ENCODE data around the gene AGAP5.
"Not testable (repeated sequence)": the region's sequence is repeated elsewhere in the genome, so short reads cannot be mapped to it uniquely, and the experiment has no call there.

The AGAP5 gene

DNA sequence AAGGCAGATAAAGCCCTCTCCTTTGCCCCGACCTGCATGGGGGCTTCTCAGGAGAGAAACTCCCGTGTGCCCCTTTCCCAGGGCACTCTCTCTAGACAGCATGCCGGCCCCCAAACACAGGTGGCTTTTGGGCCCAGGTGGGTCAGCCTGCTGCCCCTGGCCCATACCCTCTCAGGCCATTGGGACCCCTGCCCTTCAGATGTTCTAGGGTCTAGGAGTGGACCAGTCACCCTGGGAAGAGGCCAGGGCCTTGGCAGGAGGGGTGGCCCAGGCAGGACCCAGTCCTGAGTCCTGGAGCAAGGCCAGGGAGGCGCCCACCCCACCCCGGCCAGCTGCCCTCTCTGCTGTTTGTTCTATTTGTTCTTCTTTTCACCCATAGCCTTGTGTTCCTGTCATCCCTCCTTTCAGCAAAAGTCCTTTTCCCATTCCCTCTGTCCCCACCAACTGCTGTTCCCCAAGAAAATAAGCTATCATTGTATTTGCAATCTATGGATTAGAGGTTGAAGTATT lies 36.9 kb upstream of the AGAP5 start:
- no peak for DNase-seq (ENCODE audit: low read depth)
- no peak overlapping the region for H3K4me3 ChIP-seq (ENCODE audit: low read depth, low read length)
- TF ChIP-seq, protein P1, sequence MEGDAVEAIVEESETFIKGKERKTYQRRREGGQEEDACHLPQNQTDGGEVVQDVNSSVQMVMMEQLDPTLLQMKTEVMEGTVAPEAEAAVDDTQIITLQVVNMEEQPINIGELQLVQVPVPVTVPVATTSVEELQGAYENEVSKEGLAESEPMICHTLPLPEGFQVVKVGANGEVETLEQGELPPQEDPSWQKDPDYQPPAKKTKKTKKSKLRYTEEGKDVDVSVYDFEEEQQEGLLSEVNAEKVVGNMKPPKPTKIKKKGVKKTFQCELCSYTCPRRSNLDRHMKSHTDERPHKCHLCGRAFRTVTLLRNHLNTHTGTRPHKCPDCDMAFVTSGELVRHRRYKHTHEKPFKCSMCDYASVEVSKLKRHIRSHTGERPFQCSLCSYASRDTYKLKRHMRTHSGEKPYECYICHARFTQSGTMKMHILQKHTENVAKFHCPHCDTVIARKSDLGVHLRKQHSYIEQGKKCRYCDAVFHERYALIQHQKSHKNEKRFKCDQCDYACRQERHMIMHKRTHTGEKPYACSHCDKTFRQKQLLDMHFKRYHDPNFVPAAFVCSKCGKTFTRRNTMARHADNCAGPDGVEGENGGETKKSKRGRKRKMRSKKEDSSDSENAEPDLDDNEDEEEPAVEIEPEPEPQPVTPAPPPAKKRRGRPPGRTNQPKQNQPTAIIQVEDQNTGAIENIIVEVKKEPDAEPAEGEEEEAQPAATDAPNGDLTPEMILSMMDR (IDR thresholded peaks at IDR 0.05; ENCODE audit: control insufficient read depth, extremely low read depth, insufficient read depth) = no peak

- no peak for DNase-seq (ENCODE audit: low read depth)
- TF ChIP-seq, protein P1 (IDR thresholded peaks at IDR 0.05; ENCODE audit: control insufficient read depth, extremely low read depth, insufficient read depth) = no peak
- no peak overlapping the region for H3K4me3 ChIP-seq (ENCODE audit: low read depth, low read length)
Measured at GRCh38 chr10:73734028-73734720, 36.3 kb upstream of the AGAP5 start.

GRCh38 chr10:73732931-73733623 lies 35.2 kb upstream of the AGAP5 start:
- no peak overlapping the region for H3K4me3 ChIP-seq (ENCODE audit: low read depth, low read length)
- no peak for DNase-seq (ENCODE audit: low read depth)
- TF ChIP-seq, protein P1 (IDR thresholded peaks at IDR 0.05; ENCODE audit: control insufficient read depth, extremely low read depth, insufficient read depth) = no peak

GRCh38 chr10:73732426-73732825 lies 34.5 kb upstream of the AGAP5 start:
- DNase-seq (ENCODE audit: low read depth) = no peak
- TF ChIP-seq, protein P1 (IDR thresholded peaks at IDR 0.05; ENCODE audit: control insufficient read depth, extremely low read depth, insufficient read depth) = no peak
- H3K4me3 ChIP-seq (ENCODE audit: low read depth, low read length) = no peak overlapping the region

GRCh38 chr10:73731588-73732375 lies 33.9 kb upstream of the AGAP5 start:
- peak overlapping the region; percentile 94 for H3K4me3 ChIP-seq (ENCODE audit: low read depth, low read length)
- TF ChIP-seq, protein P1 (IDR thresholded peaks at IDR 0.05; ENCODE audit: control insufficient read depth, extremely low read depth, insufficient read depth) = no peak
- no peak for DNase-seq (ENCODE audit: low read depth)

DNA sequence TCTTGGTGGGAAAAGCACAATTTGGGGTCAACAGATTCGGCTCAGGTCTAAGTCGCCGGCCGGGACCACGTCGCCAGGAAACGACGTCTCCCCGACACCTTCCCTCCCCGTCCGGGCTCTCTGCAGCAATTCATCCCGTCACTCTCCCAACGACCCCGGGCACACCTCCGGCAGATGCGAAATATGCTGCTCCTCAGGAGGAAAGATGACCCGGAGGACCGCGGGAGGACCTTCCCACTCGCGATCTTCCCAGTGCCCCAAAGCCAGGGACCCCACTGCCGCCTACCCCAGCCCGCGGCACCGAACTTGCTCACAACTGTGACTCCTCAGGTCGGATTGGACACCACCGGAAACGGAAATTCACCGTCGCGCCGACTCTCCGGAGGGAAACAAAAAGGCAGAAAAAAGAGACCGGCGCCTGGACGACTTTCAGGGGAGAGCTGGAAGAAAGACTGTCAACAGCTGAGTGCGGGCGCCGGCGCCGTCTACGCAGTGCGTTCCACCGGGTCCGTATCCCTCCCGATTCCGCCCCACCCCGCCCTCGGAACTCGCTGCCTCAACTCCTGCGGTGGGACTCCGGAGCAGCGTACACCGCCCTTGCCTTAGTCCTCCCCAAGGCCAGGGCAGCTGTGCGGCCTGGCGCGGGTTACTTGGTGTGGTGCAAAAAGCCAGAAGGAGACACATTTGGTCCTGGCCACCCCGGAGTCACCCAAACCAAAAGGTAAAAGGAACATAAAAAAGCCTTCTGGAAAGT lies 32.4 kb upstream of the AGAP5 start:
- DNase-seq (ENCODE audit: low read depth) = peak; percentile 76
- TF ChIP-seq, protein P1 (IDR thresholded peaks at IDR 0.05; ENCODE audit: control insufficient read depth, extremely low read depth, insufficient read depth) = no peak
- peak overlapping the region; percentile 94 for H3K4me3 ChIP-seq (ENCODE audit: low read depth, low read length)

- DNase-seq (ENCODE audit: low read depth) = not testable (repeated sequence)
- H3K4me3 ChIP-seq (ENCODE audit: low read depth, low read length) = peak overlapping the region; percentile 94
Measured at GRCh38 chr10:73729781-73730152, 31.9 kb upstream of the AGAP5 start.
